Endothelial cell of umbilical vein (primary cell): ENCODE data around the gene SC5D. TPM values are rescaled to one million over a fixed set of nuclear protein-coding genes. Genes with fewer than 3 reads are reported as not detected.

Experiments
- BruUV-seq: library from RNA; stranded (reverse); fragments of 400-500 nt; replicated peaks from 2 replicates; lab custom pipeline; 2021; lab: Mats Ljungman, UMichigan
- CTCF ChIA-PET: fragments of 300-600, 350-600 bp; sonication (Branson Sonifier 250); formaldehyde crosslinking; loops from one replicate; lab custom pipeline; 2021; ENCODE audit warnings: antibody characterized with exemption, inconsistent platforms; lab: Charles Lee
- POLR2A ChIA-PET: fragments of 300-600, 350-600 bp; sonication (Branson Sonifier 250); formaldehyde crosslinking; loops from one replicate; lab custom pipeline; 2021; ENCODE audit warnings: antibody characterized with exemption, inconsistent platforms; lab: Charles Lee
- DNase-seq: peaks from one replicate; pipeline ENCODE4 v3.0.0-alpha.2; 2011; ENCODE audit warnings: low read depth, low spot score
- FAIRE-seq: peaks from 2 replicates; lab custom pipeline; 2011; peaks lifted over from hg19 to GRCh38; lab: Jason Lieb, UNC
- H2AFZ ChIP-seq: 2 replicates; pipeline ENCODE4 v1.6.0; 2012; ENCODE audit warnings: low read depth, low read length, control low read depth, inconsistent platforms
- H3K27ac ChIP-seq: 2 replicates; pipeline ENCODE4 v1.5.1; 2011; ENCODE audit warnings: low read depth, mild to moderate bottlenecking, control low read depth, low read length, moderate library complexity; ENCODE audit not compliant: insufficient read depth
- H3K27me3 ChIP-seq, 2 experiments: 2 replicates each; pipeline versions ENCODE4 v1.6.0 to v1.6.1; 2011; ENCODE audit warnings: low read length in 2 of 2, mixed read lengths in 1 of 2; ENCODE audit not compliant: control insufficient read depth in 2 of 2, insufficient read depth in 2 of 2
- H3K36me3 ChIP-seq, 2 experiments: 2 replicates in 1 of 2; 3 replicates in 1 of 2; pipeline ENCODE4 v1.5.1; 2011; ENCODE audit warnings: low read length in 2 of 2, mild to moderate bottlenecking in 1 of 2, moderate library complexity in 1 of 2; ENCODE audit not compliant: control insufficient read depth in 2 of 2, insufficient read depth in 2 of 2; ENCODE audit errors: extremely low read depth in 1 of 2
- H3K4me1 ChIP-seq: 3 replicates; pipeline ENCODE4 v1.5.1; 2011; ENCODE audit warnings: mild to moderate bottlenecking, low read length; ENCODE audit not compliant: control insufficient read depth, insufficient read depth; ENCODE audit errors: extremely low read depth
- H3K4me2 ChIP-seq: 2 replicates; pipeline ENCODE4 v1.6.1; 2011; ENCODE audit warnings: low read length, control low read depth, mixed read lengths; ENCODE audit not compliant: insufficient read depth
- H3K4me3 ChIP-seq, 3 experiments: fragments of 200-600 bp in 1 of 3; sonication (generic), shearing (Covaris generic) in 1 of 3; replicated peaks in 1 of 3; 2 replicates each; pipeline ENCODE4 v1.5.1; 2011 to 2016; ENCODE audit warnings: control low read depth in 3 of 3, low read length in 3 of 3, mild to moderate bottlenecking in 2 of 3, inconsistent platforms in 1 of 3, low read depth in 1 of 3, moderate library complexity in 1 of 3; ENCODE audit not compliant: insufficient read depth in 1 of 3
- H3K79me2 ChIP-seq: 2 replicates; pipeline ENCODE4 v1.6.0; 2012; ENCODE audit warnings: low read length, inconsistent platforms; ENCODE audit not compliant: control insufficient read depth, insufficient read depth
- H3K9ac ChIP-seq: replicated peaks from 2 replicates; pipeline ENCODE3; 2011; ENCODE audit warnings: low read length, control low read depth; ENCODE audit not compliant: insufficient read depth; ENCODE audit errors: extremely low read depth
- H3K9me1 ChIP-seq: replicated peaks from 3 replicates; pipeline ENCODE4 v1.6.0; 2011; ENCODE audit warnings: mild to moderate bottlenecking, low read length; ENCODE audit not compliant: control insufficient read depth, insufficient read depth; ENCODE audit errors: extremely low read depth
- H3K9me3 ChIP-seq: replicated peaks from 2 replicates; pipeline ENCODE4 v1.5.1; 2012; ENCODE audit warnings: low read length, inconsistent platforms; ENCODE audit not compliant: control insufficient read depth, insufficient read depth
- H4K20me1 ChIP-seq: replicated peaks from 2 replicates; pipeline ENCODE3; 2011; ENCODE audit warnings: mild to moderate bottlenecking, low read length; ENCODE audit not compliant: control insufficient read depth, insufficient read depth; ENCODE audit errors: extremely low read depth
- EZH2 ChIP-seq: IDR thresholded peaks from 2 replicates; pipeline ENCODE4 v1.6.1; 2012; ENCODE audit warnings: borderline replicate concordance, low read depth, mild to moderate bottlenecking, moderate library complexity, low read length, inconsistent platforms; ENCODE audit not compliant: severe bottlenecking
- FOS ChIP-seq: IDR thresholded peaks from 2 replicates; pipeline ENCODE4 v1.6.1; 2011; ENCODE audit warnings: mild to moderate bottlenecking, low read length, moderate library complexity, borderline replicate concordance; ENCODE audit not compliant: insufficient read depth
- GATA2 ChIP-seq: IDR thresholded peaks from 2 replicates; pipeline ENCODE4 v1.7.0; 2011; ENCODE audit warnings: low read depth, mild to moderate bottlenecking, moderate library complexity, mixed read lengths, low read length; ENCODE audit not compliant: insufficient read length, insufficient read depth
- JUN ChIP-seq: IDR thresholded peaks from 2 replicates; pipeline ENCODE4 v1.6.1; 2011; ENCODE audit warnings: borderline replicate concordance, low read depth; ENCODE audit not compliant: insufficient read length, insufficient read depth
- MYC ChIP-seq: IDR thresholded peaks from one replicate; pipeline ENCODE4 v1.6.1; 2011; ENCODE audit warnings: mild to moderate bottlenecking, low read depth, low read length
- POLR2A ChIP-seq: IDR thresholded peaks from 2 replicates; pipeline ENCODE4 v1.6.1; 2012; ENCODE audit warnings: low read depth, mild to moderate bottlenecking, control low read depth, low read length
- POLR2AphosphoS5 ChIP-seq: IDR thresholded peaks from 2 replicates; pipeline ENCODE4 v1.6.1; 2012; ENCODE audit warnings: low read depth, mild to moderate bottlenecking, control low read depth, low read length, moderate library complexity; ENCODE audit not compliant: insufficient read depth
- dilution Hi-C: fragments of 300-500 bp; cut with MboI; formaldehyde crosslinking; loops from one replicate; pipeline ENCODE4 v1.15.0; 2019; ENCODE audit warnings: low sequenced_read_pairs; ENCODE audit not compliant: extremely low pct_ligation_motif_present
- intact Hi-C: fragments of 100-400 bp; cut with micrococcal nuclease; formaldehyde crosslinking; loops from one replicate; pipeline ENCODE4 v1.10.0; 2022
- polyA plus RNA-seq, 4 experiments: library from polyadenylated mRNA; depleted of rRNA in 3 of 4; stranded (reverse) in 3 of 4; unstranded in 1 of 4; fragments of >200 nt; gene quantifications; 2 replicates each; pipeline versions ENCODE4 v1.2.1 to v1.2.3, GENCODE V29; 2011 to 2012; ENCODE audit warnings: missing spikeins in 1 of 4
- total RNA-seq: library from RNA; stranded (reverse); gene quantifications from 2 replicates; pipeline ENCODE4 v1.2.3, GENCODE V29; 2021
- TF ChIP-seq, protein P1 (sequence below): IDR thresholded peaks from 2 replicates; pipeline ENCODE4 v1.6.1; 2011; ENCODE audit not compliant: insufficient read depth, insufficient read length
- TF ChIP-seq, protein P2 (sequence below), 2 donors: IDR thresholded peaks; 1 replicate in 1 of 2; 2 replicates in 1 of 2; pipeline ENCODE4 v1.5.1; 2011; ENCODE audit warnings: low read length in 2 of 2, mild to moderate bottlenecking in 2 of 2, moderate library complexity in 2 of 2, control low read depth in 1 of 2, inconsistent platforms in 1 of 2, low read depth in 1 of 2; ENCODE audit not compliant: insufficient read depth in 1 of 2; ENCODE audit errors: extremely low read depth in 1 of 2

The SC5D gene
- total and polyA plus RNA-seq, 2 donors (not counting 3 experiments of a cell fraction or from before 2014, with no cell fraction given), result 37.1 to 40.0 TPM

DNA sequence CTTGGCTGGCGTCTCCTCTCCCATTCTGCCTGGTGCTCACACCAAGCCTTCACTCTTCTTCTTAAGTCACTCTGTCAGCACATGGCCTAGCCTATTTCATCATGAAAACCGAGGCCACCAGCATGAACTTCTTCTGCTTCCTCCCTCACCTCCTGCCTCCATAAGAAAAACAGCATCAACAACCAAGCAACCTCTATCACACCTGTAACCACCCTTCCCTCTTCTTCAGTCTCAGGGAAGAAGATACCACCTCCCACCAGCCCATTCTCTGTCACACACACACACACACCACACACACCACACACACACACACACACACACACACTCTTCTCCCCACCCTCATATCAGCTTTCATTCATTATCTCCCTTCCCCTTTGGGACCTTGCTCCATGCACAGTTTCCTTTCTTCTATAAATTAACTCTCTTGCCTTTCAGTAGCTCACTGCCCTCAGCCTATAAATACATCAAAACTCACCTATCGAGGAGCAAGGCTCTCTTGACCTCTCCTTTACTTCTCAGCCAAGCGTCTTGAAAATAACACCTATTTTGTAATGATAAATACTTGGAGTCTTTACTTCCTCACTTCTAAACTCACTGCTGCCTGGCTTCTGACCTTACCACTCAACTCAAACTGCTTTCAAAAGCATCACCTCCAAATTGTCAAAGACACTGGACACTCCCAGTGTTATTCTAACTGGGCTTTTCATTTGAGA lies 36.6 kb downstream of the SC5D start:
- no peak overlapping the region for H3K9ac ChIP-seq
- no peak overlapping the region for H3K4me2 ChIP-seq
- no peaks in the 10 kb centered on the region for H3K4me1 ChIP-seq
- H3K79me2 ChIP-seq, result no peaks in the 10 kb centered on the region
- no peak overlapping the region for H3K4me3 ChIP-seq
- H3K27me3 ChIP-seq, result peaks cover 0 to 2% of the 10 kb centered on the region in 2 experiments
- H2AFZ ChIP-seq, result no peak overlapping the region
- FAIRE-seq, result no peak
- H3K27ac ChIP-seq, result no peak overlapping the region
- no TSS peak for BruUV-seq
- no peaks in the 10 kb centered on the region for H3K9me1 ChIP-seq
- ChIA-PET CTCF (no interaction called here), POLR2A (no interaction called here)
- no peak for DNase-seq
- H3K9me3 ChIP-seq, result no peaks in the 10 kb centered on the region
- no peaks in the 10 kb centered on the region for H3K36me3 ChIP-seq
- no peak for TF ChIP-seq MYC
- TF ChIP-seq JUN, result no peak
- TF ChIP-seq EZH2, result no peak
- no peak for TF ChIP-seq FOS
- TF ChIP-seq, protein P1, sequence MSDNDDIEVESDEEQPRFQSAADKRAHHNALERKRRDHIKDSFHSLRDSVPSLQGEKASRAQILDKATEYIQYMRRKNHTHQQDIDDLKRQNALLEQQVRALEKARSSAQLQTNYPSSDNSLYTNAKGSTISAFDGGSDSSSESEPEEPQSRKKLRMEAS, result no peak
- TF ChIP-seq POLR2AphosphoS5, result no peak
- no peak for TF ChIP-seq GATA2
- TF ChIP-seq, protein P2, sequence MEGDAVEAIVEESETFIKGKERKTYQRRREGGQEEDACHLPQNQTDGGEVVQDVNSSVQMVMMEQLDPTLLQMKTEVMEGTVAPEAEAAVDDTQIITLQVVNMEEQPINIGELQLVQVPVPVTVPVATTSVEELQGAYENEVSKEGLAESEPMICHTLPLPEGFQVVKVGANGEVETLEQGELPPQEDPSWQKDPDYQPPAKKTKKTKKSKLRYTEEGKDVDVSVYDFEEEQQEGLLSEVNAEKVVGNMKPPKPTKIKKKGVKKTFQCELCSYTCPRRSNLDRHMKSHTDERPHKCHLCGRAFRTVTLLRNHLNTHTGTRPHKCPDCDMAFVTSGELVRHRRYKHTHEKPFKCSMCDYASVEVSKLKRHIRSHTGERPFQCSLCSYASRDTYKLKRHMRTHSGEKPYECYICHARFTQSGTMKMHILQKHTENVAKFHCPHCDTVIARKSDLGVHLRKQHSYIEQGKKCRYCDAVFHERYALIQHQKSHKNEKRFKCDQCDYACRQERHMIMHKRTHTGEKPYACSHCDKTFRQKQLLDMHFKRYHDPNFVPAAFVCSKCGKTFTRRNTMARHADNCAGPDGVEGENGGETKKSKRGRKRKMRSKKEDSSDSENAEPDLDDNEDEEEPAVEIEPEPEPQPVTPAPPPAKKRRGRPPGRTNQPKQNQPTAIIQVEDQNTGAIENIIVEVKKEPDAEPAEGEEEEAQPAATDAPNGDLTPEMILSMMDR (IDR thresholded peaks at IDR 0.05; ENCODE audit: extremely low read depth in 1 of 2, insufficient read depth in 1 of 2, low read depth in 1 of 2, low read length in 2 of 2), result no peak
- TF ChIP-seq POLR2A, result no peak
- dilution Hi-C loops (no loop called here), intact Hi-C loops (no loop called here)
- H4K20me1 ChIP-seq, result no peaks in the 10 kb centered on the region
